Sigmoid colon (tissue), 7 donors: ENCODE results near the gene PRRT1. TPM values are rescaled to one million over a fixed set of nuclear protein-coding genes. Genes with fewer than 3 reads are reported as not detected.

Experiments
- DNase-seq: peaks from one replicate; pipeline ENCODE4 v3.0.0-alpha.2; 2019
- H3K27ac ChIP-seq, 4 donors: fragments of 200-600 bp; sonication (generic); one replicate each; pipeline ENCODE4 v1.5.1; 2016 to 2019; ENCODE audit warnings: mild to moderate bottlenecking in 1 of 4
- H3K27me3 ChIP-seq, 3 donors: fragments of 200-600 bp; sonication (generic); one replicate each; pipeline ENCODE4 v1.5.1; 2019; ENCODE audit warnings: mild to moderate bottlenecking in 1 of 3
- H3K36me3 ChIP-seq, 4 donors: fragments of 200-600 bp; sonication (generic); one replicate each; pipeline ENCODE4 v1.5.1; 2016 to 2019
- H3K4me1 ChIP-seq, 4 donors: fragments of 200-600 bp; sonication (generic); one replicate each; pipeline ENCODE4 v1.5.1; 2017 to 2019
- H3K4me3 ChIP-seq, 4 donors: fragments of 200-600 bp; sonication (generic); one replicate each; pipeline ENCODE4 v1.5.1; 2017 to 2019; ENCODE audit warnings: mild to moderate bottlenecking in 2 of 4, moderate library complexity in 1 of 4
- H3K9me3 ChIP-seq, 4 donors: fragments of 200-600 bp in 3 of 4; sonication (generic) in 3 of 4; one replicate each; pipeline versions ENCODE4 v1.5.1 to v1.6.1; 2013 to 2019
- CTCF ChIP-seq, 4 experiments: fragments of 450-650 bp in 3 of 4; fragments of 200-600 bp in 1 of 4; IDR thresholded peaks; one replicate each; pipeline ENCODE4 v1.5.1; 2016 to 2019; ENCODE audit warnings: antibody characterized with exemption in 4 of 4, mild to moderate bottlenecking in 3 of 4, moderate library complexity in 2 of 4
- EP300 ChIP-seq, 4 donors: sonication (generic); formaldehyde crosslinking; IDR thresholded peaks; one replicate each; pipeline ENCODE4 v1.6.1; 2017; ENCODE audit warnings: antibody characterized with exemption in 4 of 4
- POLR2A ChIP-seq, 2 donors: fragments of 450-650 bp; IDR thresholded peaks; one replicate each; pipeline ENCODE4 v1.6.1; 2016; ENCODE audit warnings: antibody characterized with exemption in 2 of 2, mild to moderate bottlenecking in 2 of 2, moderate library complexity in 2 of 2
- POLR2AphosphoS5 ChIP-seq, 4 donors: sonication (generic); formaldehyde crosslinking; IDR thresholded peaks; one replicate each; pipeline ENCODE4 v1.6.1; 2017; ENCODE audit warnings: antibody characterized with exemption in 4 of 4
- WGBS, 2 donors: extraction: QIAGEN DNeasy Blood & Tissue Kit; methylation state at CpG; one replicate each; pipeline ENCODE4 v1.1.7; 2013; 5-methylcytosine and 5-hydroxymethylcytosine counted together
- intact Hi-C: fragments of 100-400 bp; cut with DNase I; formaldehyde crosslinking; loops from one replicate; pipeline ENCODE4 v1.15.1; 2023
- polyA plus RNA-seq, 3 donors: library from polyadenylated mRNA; stranded (reverse); fragments of 200-250 nt; gene quantifications; one replicate each; pipeline ENCODE4 v1.2.3, GENCODE V29; 2013
- total RNA-seq, 4 donors: library from RNA; depleted of rRNA; stranded (reverse); fragments of >200 nt; gene quantifications; one replicate each; pipeline ENCODE4 v1.1.0, GENCODE V29; 2016
- donor health status: healthy with polysubstance abuse.
- donor health status: Bipolar disorder and iron deficiency.
- donor health status: healthy.

The PRRT1 gene
- 1 to 10 TPM; 1.8 to 6.1 (median 3.1) TPM for total RNA-seq
- 1 to 10 TPM in 2 of 3 donors, under 1 TPM in 1; 0.46 to 3.3 (median 1.8) TPM for polyA plus RNA-seq

- Histone ChIP-seq H3K27me3 (no peaks in the 10 kb centered on the region), H3K4me3 (peak within 1 kb of the TSS; percentile 61 to 80 (median 78)), H3K9me3 (no peaks in the 10 kb centered on the region), H3K36me3 (peaks cover 0 to 34% (median 1%) of the 10 kb centered on the region in 4 donors), H3K4me1 (peaks cover 0 to 59% (median 49%) of the 10 kb centered on the region in 4 donors), H3K27ac (peak within 1 kb of the TSS; percentile 88 to 93 (median 92))
- intact Hi-C loops: loop anchor here (1.0 to 10.0 kb wide), 3 partner anchors 22 to 107 kb away; partner anchors contain the start of gene FKBPL
- 35 to 65% methylated on average over 18 of the region's 24 CpGs for WGBS, 2 donors
- TF ChIP-seq POLR2A (IDR thresholded peaks at IDR 0.05) (no peak), POLR2AphosphoS5 (IDR thresholded peaks at IDR 0.05) (peak in 1 of 4 donors; percentile 19)
- no peak for DNase-seq
Measured at GRCh38 chr6:32151863-32152768, at the start of gene PRRT1. Gene PRRT1, minus strand, starts transcription at chr6:32151939. Its CDS starts 112 bp downstream, at chr6:32151827.

- no peaks in the 10 kb centered on the region for H3K36me3 ChIP-seq
- peaks cover 0 to 6% (median 0%) of the 10 kb centered on the region in 3 donors for H3K27me3 ChIP-seq
- TF ChIP-seq EP300 (IDR thresholded peaks at IDR 0.05): no peak
- no peak for TF ChIP-seq POLR2AphosphoS5 (IDR thresholded peaks at IDR 0.05)
- no peak for TF ChIP-seq POLR2A (IDR thresholded peaks at IDR 0.05)
- no peak for TF ChIP-seq CTCF (IDR thresholded peaks at IDR 0.05)
- no peak overlapping the region for H3K27ac ChIP-seq
- WGBS, 2 donors: 79 to 89% methylated on average over 13 of the region's 13 CpGs
- no peak for DNase-seq
- no peak overlapping the region for H3K4me3 ChIP-seq
- peaks cover 0 to 10% (median 8%) of the 10 kb centered on the region in 4 donors for H3K4me1 ChIP-seq
- no peaks in the 10 kb centered on the region for H3K9me3 ChIP-seq
- intact Hi-C loops: no loop called here
Measured at GRCh38 chr6:32200711-32201475, 49.2 kb upstream of the PRRT1 start.

- Histone ChIP-seq H3K27ac (no peak overlapping the region), H3K4me1 (peaks cover 0 to 22% (median 18%) of the 10 kb centered on the region in 4 donors), H3K9me3 (no peaks in the 10 kb centered on the region), H3K4me3 (no peak overlapping the region), H3K27me3 (peaks cover 0 to 6% (median 0%) of the 10 kb centered on the region in 3 donors), H3K36me3 (no peaks in the 10 kb centered on the region)
- WGBS, 2 donors: 90 to 91% methylated on average over 17 of the region's 17 CpGs
- intact Hi-C loops: loop anchor here (5.0 to 10.0 kb wide), 6 partner anchors 47 to 1216 kb away; partner anchors contain the start of genes BAG6, BRD2, CUTA and DXO
- no peak for DNase-seq
- no peak for TF ChIP-seq CTCF (IDR thresholded peaks at IDR 0.05)
- no peak for TF ChIP-seq EP300 (IDR thresholded peaks at IDR 0.05)
- no peak for TF ChIP-seq POLR2AphosphoS5 (IDR thresholded peaks at IDR 0.05)
- TF ChIP-seq POLR2A (IDR thresholded peaks at IDR 0.05): no peak
Measured at GRCh38 chr6:32198866-32199265, 47.1 kb upstream of the PRRT1 start.

- peaks cover 0 to 6% (median 0%) of the 10 kb centered on the region in 3 donors for H3K27me3 ChIP-seq
- no peak overlapping the region for H3K27ac ChIP-seq
- DNase-seq: no peak
- no peak overlapping the region for H3K4me3 ChIP-seq
- 66 to 87% methylated on average over 3 of the region's 3 CpGs for WGBS, 2 donors
- peaks cover 0 to 22% (median 18%) of the 10 kb centered on the region in 4 donors for H3K4me1 ChIP-seq
- intact Hi-C loops: loop anchor here (5.0 to 10.0 kb wide), 6 partner anchors 46 to 1216 kb away; partner anchors contain the start of genes BAG6, BRD2, CUTA and DXO
- H3K36me3 ChIP-seq: no peaks in the 10 kb centered on the region
- TF ChIP-seq CTCF (IDR thresholded peaks at IDR 0.05) (no peak), EP300 (IDR thresholded peaks at IDR 0.05) (no peak), POLR2AphosphoS5 (IDR thresholded peaks at IDR 0.05) (no peak), POLR2A (IDR thresholded peaks at IDR 0.05) (no peak)
- no peaks in the 10 kb centered on the region for H3K9me3 ChIP-seq
Measured at GRCh38 chr6:32198345-32198696, 46.6 kb upstream of the PRRT1 start.
